Astrocyte (in vitro differentiated cells and primary cell): ENCODE results near the gene DNAH17.

Source experiments
- EZH2 ChIP-seq: IDR thresholded peaks from 2 replicates; pipeline ENCODE4 v1.6.1; 2012; ENCODE audit warnings: mild to moderate bottlenecking, low read length, inconsistent platforms; ENCODE audit not compliant: insufficient read depth
- TF ChIP-seq, protein P1 (sequence below): IDR thresholded peaks from 2 replicates; pipeline ENCODE4 v1.5.1; 2011; ENCODE audit warnings: low read depth, mild to moderate bottlenecking, inconsistent platforms, low read length, moderate library complexity; ENCODE audit not compliant: insufficient read depth

DNA sequence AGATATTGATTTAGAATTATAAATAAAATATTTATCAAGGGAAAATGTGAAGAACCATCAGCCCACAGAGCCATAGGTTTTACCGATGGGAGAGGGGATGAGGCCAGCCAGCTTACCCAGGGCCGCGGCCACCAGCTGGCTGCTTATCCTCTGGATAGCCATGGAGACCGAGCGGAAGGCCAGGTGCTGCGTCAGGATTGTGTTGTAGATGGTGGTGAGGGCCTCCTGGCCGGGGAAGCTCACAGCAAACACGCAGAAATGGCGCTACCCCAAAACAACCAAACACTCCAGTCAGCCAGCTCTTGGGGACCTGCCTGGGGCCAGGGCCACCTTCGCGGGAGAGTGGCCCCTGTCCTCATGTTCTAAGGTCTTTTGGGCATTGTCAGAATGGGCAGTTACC lies 97.8 kb downstream of the DNAH17 start:
- TF ChIP-seq, protein P1, sequence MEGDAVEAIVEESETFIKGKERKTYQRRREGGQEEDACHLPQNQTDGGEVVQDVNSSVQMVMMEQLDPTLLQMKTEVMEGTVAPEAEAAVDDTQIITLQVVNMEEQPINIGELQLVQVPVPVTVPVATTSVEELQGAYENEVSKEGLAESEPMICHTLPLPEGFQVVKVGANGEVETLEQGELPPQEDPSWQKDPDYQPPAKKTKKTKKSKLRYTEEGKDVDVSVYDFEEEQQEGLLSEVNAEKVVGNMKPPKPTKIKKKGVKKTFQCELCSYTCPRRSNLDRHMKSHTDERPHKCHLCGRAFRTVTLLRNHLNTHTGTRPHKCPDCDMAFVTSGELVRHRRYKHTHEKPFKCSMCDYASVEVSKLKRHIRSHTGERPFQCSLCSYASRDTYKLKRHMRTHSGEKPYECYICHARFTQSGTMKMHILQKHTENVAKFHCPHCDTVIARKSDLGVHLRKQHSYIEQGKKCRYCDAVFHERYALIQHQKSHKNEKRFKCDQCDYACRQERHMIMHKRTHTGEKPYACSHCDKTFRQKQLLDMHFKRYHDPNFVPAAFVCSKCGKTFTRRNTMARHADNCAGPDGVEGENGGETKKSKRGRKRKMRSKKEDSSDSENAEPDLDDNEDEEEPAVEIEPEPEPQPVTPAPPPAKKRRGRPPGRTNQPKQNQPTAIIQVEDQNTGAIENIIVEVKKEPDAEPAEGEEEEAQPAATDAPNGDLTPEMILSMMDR = no peak
- no peak for TF ChIP-seq EZH2
